HEK293T (cell line): ENCODE results near the gene RCAN2.

Experiments used
- CTCF ChIA-PET: fragments of 350-600 bp; formaldehyde crosslinking; extraction: SDS; loops from one replicate; lab custom pipeline; 2021; ENCODE audit warnings: antibody characterized with exemption, inconsistent platforms; lab: Yijun Ruan, JAX
- POLR2A ChIA-PET: fragments of 350-600 bp; formaldehyde crosslinking; extraction: SDS; loops from one replicate; lab custom pipeline; 2020; ENCODE audit warnings: antibody characterized with exemption, inconsistent platforms; lab: Yijun Ruan, JAX
- DNase-seq: peaks from one replicate; pipeline ENCODE4 v3.0.0; 2012; ENCODE audit warnings: mixed read lengths; ENCODE audit errors: extremely low spot score
- ARNT ChIP-seq: fragments of 450-650 bp; IDR thresholded peaks from 2 replicates; pipeline ENCODE4 v1.6.1; 2017; ENCODE audit warnings: mild to moderate bottlenecking
- BHLHE40 ChIP-seq: fragments of 450-650 bp; IDR thresholded peaks from 2 replicates; pipeline ENCODE4 v1.6.1; 2016; ENCODE audit warnings: mild to moderate bottlenecking, moderate library complexity, borderline replicate concordance
- CTBP1 ChIP-seq: fragments of 450-650 bp; IDR thresholded peaks from 2 replicates; pipeline ENCODE4 v1.6.1; 2016; ENCODE audit warnings: borderline replicate concordance
- ELF4 ChIP-seq: fragments of 450-650 bp; IDR thresholded peaks from 2 replicates; pipeline ENCODE4 v1.6.1; 2017; ENCODE audit warnings: antibody characterized with exemption
- FOXA1 ChIP-seq: fragments of 450-650 bp; IDR thresholded peaks from 2 replicates; pipeline ENCODE4 v1.6.1; 2016; ENCODE audit warnings: mild to moderate bottlenecking
- FOXK2 ChIP-seq: fragments of 450-650 bp; IDR thresholded peaks from 2 replicates; pipeline ENCODE4 v1.6.1; 2016; ENCODE audit warnings: mild to moderate bottlenecking
- FOXM1 ChIP-seq: fragments of 450-650 bp; IDR thresholded peaks from 2 replicates; pipeline ENCODE4 v1.6.1; 2017; ENCODE audit warnings: mild to moderate bottlenecking, borderline replicate concordance
- HDGF ChIP-seq: fragments of 450-650 bp; IDR thresholded peaks from 2 replicates; pipeline ENCODE4 v1.6.1; 2017; ENCODE audit warnings: antibody characterized with exemption, borderline replicate concordance
- L3MBTL2 ChIP-seq: fragments of 450-650 bp; conservative IDR thresholded peaks from 2 replicates; pipeline ENCODE4 v1.6.1; 2016; ENCODE audit warnings: mild to moderate bottlenecking
- LEF1 ChIP-seq: fragments of 450-650 bp; IDR thresholded peaks from 2 replicates; pipeline ENCODE4 v1.6.1; 2017; ENCODE audit warnings: mild to moderate bottlenecking, borderline replicate concordance
- NFRKB ChIP-seq: fragments of 450-650 bp; IDR thresholded peaks from 2 replicates; pipeline ENCODE4 v1.6.1; 2016; ENCODE audit warnings: mild to moderate bottlenecking, moderate library complexity
- SP1 ChIP-seq: fragments of 450-650 bp; IDR thresholded peaks from 2 replicates; pipeline ENCODE4 v1.6.1; 2017
- SUZ12 ChIP-seq: fragments of 450-650 bp; IDR thresholded peaks from 2 replicates; pipeline ENCODE4 v1.6.1; 2016; ENCODE audit warnings: mild to moderate bottlenecking
- TARDBP ChIP-seq: fragments of 450-650 bp; IDR thresholded peaks from 2 replicates; pipeline ENCODE4 v1.6.1; 2016
- ZNF384 ChIP-seq: fragments of 450-650 bp; IDR thresholded peaks from 2 replicates; pipeline ENCODE4 v1.6.1; 2016
- TF ChIP-seq, protein P1 (sequence below): fragments of 450-650 bp; IDR thresholded peaks from 2 replicates; pipeline ENCODE4 v1.6.1; 2016

Gene RCAN2

GRCh38 chr6:46293641-46294316 is 197.5 kb downstream of the RCAN2 start:
- no peak for DNase-seq
- CTCF ChIA-PET: interaction anchor here (1.0 kb wide), 1 partner anchor 555 kb away, joined by 4 read pairs; no protein-coding TSS in a partner anchor
- POLR2A ChIA-PET: no interaction called here
- TF ChIP-seq, protein P1, sequence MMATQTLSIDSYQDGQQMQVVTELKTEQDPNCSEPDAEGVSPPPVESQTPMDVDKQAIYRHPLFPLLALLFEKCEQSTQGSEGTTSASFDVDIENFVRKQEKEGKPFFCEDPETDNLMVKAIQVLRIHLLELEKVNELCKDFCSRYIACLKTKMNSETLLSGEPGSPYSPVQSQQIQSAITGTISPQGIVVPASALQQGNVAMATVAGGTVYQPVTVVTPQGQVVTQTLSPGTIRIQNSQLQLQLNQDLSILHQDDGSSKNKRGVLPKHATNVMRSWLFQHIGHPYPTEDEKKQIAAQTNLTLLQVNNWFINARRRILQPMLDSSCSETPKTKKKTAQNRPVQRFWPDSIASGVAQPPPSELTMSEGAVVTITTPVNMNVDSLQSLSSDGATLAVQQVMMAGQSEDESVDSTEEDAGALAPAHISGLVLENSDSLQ: no peak
- TF ChIP-seq L3MBTL2 (no peak), BHLHE40 (no peak), ARNT (no peak), LEF1 (no peak)

DNA sequence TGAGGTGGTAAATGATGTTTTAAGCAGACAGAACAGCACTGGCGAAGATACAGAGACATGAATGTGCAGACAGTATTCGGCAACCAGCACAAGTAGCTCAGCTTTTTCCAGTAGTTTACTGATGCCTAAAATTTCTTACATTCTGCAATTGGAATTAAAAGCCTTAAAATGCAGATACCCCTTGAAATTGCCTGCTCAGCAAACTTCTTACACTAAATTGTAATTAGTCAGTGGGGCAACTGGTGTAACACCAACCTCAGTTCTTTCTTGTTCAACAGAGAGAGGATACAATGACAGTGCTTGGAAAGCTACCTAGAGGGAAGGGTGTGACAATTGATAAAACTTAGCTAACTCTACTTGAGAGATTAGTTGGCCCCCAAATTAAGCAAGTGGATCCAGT is 199.4 kb downstream of the RCAN2 start:
- ChIA-PET POLR2A (no interaction called here), CTCF (no interaction called here)
- TF ChIP-seq, protein P1: no peak
- TF ChIP-seq ARNT (no peak), L3MBTL2 (no peak), BHLHE40 (no peak), SP1 (no peak), CTBP1 (no peak), HDGF (no peak), FOXA1 (no peak), ELF4 (no peak), LEF1 (no peak), TARDBP (no peak), FOXM1 (no peak)
- DNase-seq: no peak

DNA sequence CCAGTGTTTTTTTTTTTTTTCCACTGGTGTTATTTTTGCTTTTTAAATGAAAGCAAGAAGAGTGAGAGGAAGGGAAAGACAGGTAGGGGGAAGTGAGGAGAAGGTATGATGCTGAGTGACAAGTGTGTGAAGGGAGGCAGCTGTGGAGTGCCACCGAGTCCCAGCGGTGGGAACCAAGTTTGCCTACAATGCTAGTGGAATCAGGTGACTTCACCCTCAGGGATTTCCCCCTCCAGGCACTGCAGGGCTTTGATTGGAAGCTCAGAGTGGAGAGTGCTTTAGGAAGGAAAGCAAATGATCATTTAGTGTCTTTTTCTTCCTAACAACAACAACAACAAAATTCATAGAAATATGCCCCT is 200.0 kb downstream of the RCAN2 start:
- ChIA-PET CTCF (interaction anchor here (0.6 kb wide), 1 partner anchor 56 kb away, joined by 5 read pairs; no protein-coding TSS in a partner anchor), POLR2A (no interaction called here)
- TF ChIP-seq BHLHE40 (no peak), LEF1 (no peak), L3MBTL2 (no peak), NFRKB (no peak), FOXA1 (no peak), CTBP1 (no peak), SUZ12 (no peak), ELF4 (no peak), FOXK2 (no peak), ARNT (no peak), TARDBP (no peak), HDGF (no peak), FOXM1 (no peak), ZNF384 (no peak), SP1 (no peak)
- TF ChIP-seq, protein P1: no peak
- no peak for DNase-seq

DNA sequence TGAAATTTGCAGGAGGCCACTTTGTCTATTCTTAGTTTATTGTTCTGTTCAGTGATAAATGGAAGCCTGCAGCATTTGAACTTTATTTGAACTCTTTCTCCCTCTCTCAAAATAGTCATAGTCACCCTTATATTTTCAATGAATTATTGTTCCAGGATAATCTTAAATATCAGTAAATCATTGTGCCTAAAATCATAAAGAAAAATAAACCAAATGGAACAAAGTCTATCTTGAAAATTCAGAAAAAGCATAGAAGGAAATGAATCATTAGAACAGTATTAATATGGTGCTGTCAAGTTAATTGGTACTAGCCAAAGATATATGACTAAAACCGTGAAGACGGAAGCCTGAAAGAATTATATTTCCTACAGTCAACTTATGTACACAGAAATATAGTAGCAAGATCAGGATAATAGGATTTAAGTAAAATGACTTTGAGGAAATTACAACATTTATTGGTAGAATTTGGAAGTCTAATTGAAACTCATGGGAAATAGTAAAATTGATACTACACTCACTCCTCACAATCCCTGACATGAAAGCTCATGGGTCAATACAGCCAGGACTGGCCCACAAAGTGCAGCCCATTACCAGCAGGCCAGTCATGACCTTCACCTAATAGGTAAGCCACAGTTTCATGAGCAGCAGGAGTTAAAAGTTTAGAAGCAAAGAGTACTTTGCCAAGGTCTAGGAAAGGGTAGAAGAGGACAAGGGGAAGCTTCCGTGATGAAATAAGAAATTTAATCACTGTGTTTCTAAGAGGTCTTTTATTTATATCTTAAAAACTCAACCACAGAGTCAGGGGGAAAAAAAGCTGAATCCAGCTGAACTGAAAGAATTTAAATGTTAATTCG is 200.6 kb downstream of the RCAN2 start:
- no peak for DNase-seq
- TF ChIP-seq ARNT (no peak), FOXM1 (no peak), BHLHE40 (no peak), TARDBP (no peak), FOXK2 (no peak), SP1 (no peak), FOXA1 (no peak), HDGF (no peak), CTBP1 (no peak), NFRKB (no peak), L3MBTL2 (no peak), ELF4 (no peak), ZNF384 (no peak)
- TF ChIP-seq, protein P1: no peak
- POLR2A ChIA-PET: no interaction called here
- CTCF ChIA-PET: interaction anchor here (0.6 kb wide), 1 partner anchor 55 kb away, joined by 5 read pairs; no protein-coding TSS in a partner anchor

DNA sequence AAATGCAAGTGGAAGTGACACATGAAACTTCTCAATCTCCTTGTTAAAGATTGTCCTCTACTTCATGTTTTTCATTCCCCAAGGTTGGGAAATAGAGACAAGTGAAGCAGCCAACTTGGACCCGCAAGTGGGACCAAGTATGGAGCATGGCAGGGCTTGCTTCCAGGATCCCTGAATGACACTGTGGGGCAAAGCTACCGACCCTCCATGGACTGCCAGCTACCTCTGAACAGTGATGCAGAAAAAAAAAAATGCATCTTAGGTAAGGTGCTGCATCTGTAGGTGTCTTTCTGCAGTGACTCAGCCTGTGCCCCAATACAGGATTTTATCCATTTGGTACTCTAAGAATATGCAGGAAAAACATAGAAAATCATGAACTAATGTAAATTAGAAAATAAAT is 201.4 kb downstream of the RCAN2 start:
- DNase-seq: no peak
- ChIA-PET CTCF (no interaction called here), POLR2A (no interaction called here)
- TF ChIP-seq NFRKB (no peak), ELF4 (no peak), BHLHE40 (no peak), FOXA1 (no peak), SUZ12 (no peak), HDGF (no peak), ZNF384 (no peak), FOXK2 (no peak), LEF1 (no peak), ARNT (no peak), FOXM1 (no peak), CTBP1 (no peak), SP1 (no peak), L3MBTL2 (no peak), TARDBP (no peak)
- TF ChIP-seq, protein P1: no peak
